Putamen (tissue), 1 donor: ENCODE measurements around the gene TMEM174.
"Not testable (repeated sequence)": the region's sequence is repeated elsewhere in the genome, so short reads cannot be mapped to it uniquely, and the experiment has no call there.

Experiments
- DNase-seq: peaks from one replicate; pipeline ENCODE4 v3.0.0-alpha.2; 2016; ENCODE audit warnings: low spot score

The TMEM174 gene

GRCh38 chr5:73196201-73196600 is 23.2 kb downstream of the TMEM174 start:
- no peak for DNase-seq

- no peak for DNase-seq
These were observed 24.8 kb downstream of the TMEM174 start for GRCh38 chr5:73197637-73198257.

GRCh38 chr5:73198833-73199592 is 26.0 kb downstream of the TMEM174 start:
- DNase-seq, result no peak

DNA sequence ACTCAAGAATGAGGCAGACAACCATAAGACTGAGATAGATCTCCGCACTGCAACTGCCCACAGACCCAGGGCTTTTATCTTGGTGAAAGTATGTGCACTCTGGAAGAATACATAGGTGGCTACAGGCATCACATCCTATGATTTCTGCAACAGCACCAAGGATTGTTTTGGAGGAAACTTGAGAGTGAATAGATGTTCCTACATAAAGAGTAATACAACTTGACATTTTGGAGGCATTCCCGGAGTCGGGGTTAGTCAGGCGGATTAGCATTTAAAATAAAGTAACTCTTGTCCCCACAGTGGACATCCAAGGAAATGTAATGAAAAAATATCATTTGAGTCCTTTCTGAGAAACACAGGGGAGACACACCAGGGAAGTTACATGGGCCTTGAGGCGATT is 26.7 kb downstream of the TMEM174 start:
- DNase-seq, result no peak

GRCh38 chr5:73201547-73202513 is 28.8 kb downstream of the TMEM174 start:
- DNase-seq, result peak; percentile 48

- no peak for DNase-seq
These were observed 31.3 kb downstream of the TMEM174 start for GRCh38 chr5:73204332-73204731.

DNA sequence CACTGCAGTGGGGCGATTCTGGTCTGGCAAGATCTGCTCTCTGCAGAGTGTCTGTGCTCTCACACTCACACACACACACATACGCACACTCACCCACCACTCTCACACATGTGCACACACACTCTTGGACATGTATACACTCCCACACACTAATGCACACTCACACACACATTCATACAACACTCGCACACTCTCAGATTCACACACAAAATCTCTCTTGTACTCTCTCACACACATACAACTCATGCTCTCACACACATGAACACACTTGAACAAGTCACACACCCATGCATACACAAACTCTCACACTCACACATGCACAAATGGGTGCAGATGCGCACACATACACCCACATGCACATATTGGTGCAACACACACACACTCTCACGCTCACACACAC is 31.7 kb downstream of the TMEM174 start:
- DNase-seq, result no peak

DNA sequence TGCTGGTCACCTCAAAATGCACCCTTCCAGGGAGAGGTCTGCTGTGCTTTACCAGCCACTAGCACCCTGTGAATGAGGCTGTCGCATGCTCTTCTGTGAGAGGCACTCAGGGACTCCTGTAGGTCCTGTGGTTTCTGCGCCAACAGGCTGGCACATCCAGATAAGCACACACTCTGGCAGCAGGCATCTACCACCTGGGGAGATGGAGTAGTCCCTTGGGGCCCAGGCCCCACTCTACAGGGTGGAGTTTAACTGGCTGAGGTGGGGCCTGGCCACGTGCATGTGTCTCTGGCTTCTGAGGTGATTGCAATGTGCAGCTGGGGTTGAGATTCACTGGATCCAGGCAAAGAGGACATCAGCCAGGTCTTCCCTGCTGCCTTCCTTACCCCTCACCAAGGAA is 32.3 kb downstream of the TMEM174 start:
- DNase-seq, result no peak

DNA sequence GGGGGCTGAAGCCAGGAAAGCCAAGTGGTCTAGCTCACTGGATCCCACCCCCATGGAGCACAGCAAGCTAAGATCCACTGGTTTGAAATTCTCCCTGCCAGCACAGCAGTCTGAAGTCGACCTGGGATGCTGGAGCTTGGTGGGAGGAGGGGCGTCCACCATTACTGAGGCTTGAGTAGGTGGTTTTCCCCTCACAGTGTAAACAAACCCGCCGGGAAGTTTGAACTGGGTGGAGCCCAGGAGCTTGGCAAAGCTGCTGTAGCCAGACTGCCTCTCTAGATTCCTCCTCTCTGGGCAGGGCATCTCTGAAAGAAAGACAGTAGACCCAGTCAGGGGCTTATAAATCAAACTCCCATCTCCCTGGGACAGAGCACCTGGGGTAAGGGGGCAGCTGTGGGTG is 34.2 kb downstream of the TMEM174 start:
- not testable (repeated sequence) for DNase-seq

GRCh38 chr5:73209075-73209474 is 36.1 kb downstream of the TMEM174 start:
- not testable (repeated sequence) for DNase-seq

- not testable (repeated sequence) for DNase-seq
These were observed 39.7 kb downstream of the TMEM174 start for GRCh38 chr5:73212693-73213092.

DNA sequence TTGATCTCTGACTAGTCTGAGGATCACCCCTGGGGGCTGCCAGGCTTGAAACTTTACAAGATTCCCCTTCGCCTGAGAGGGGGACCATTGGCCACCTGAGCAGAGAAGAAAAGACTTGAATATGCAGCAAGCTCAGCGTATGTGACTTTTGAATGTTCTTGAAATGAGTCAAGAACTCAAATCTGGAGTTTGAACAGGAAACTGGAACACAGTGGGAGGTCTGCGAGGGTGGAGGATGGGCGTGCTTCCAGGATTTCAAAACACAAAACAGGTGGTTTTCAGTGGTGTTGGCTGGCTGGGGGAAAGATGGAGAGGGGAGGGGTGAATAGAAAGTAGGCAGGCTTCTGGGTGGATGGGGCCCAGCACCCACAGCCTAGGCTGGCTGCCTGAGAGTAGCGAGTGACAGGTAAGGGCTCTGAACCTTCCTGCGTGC is 40.6 kb downstream of the TMEM174 start:
- no peak for DNase-seq

DNA sequence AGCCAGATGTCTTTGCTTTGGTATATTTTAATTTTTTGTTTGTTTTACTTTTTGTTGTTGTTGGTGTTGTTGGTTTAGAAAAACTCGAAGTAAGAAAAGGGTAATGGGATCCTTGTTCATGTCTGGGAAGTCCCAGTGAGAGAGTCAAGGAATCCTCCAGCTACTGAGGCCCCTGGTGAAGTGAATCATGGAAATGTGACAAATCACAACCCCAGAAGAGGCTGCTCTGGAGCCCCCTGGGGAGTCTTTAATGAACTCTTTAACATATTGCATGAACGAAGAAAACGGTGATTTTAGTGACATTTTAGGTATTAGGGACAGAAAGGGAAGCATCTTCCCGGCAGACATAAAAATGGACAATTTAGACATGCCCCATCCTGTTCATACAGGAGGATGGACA is 41.3 kb downstream of the TMEM174 start:
- DNase-seq, result no peak

DNA sequence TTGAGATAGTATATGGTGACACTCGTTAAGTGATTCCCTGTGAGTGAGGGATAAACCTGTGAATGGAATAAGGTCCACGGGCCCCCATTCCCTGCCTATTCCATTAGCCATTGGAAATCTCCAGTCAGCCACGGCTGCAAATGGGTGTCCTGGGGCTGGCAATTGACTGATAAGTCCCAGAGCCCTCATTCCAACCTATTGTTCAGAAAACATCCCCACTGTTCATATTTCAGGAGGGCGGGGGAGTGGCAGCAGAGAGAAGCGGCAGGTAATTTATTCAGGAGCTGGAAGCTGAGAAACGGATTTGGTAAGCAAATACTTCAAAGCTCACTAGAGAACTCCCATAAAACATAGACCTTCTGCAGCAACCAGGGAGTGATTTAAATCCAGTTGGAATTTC is 42.0 kb downstream of the TMEM174 start:
- DNase-seq, result no peak

- no peak for DNase-seq
These were observed 42.5 kb downstream of the TMEM174 start for GRCh38 chr5:73215531-73215890.

DNA sequence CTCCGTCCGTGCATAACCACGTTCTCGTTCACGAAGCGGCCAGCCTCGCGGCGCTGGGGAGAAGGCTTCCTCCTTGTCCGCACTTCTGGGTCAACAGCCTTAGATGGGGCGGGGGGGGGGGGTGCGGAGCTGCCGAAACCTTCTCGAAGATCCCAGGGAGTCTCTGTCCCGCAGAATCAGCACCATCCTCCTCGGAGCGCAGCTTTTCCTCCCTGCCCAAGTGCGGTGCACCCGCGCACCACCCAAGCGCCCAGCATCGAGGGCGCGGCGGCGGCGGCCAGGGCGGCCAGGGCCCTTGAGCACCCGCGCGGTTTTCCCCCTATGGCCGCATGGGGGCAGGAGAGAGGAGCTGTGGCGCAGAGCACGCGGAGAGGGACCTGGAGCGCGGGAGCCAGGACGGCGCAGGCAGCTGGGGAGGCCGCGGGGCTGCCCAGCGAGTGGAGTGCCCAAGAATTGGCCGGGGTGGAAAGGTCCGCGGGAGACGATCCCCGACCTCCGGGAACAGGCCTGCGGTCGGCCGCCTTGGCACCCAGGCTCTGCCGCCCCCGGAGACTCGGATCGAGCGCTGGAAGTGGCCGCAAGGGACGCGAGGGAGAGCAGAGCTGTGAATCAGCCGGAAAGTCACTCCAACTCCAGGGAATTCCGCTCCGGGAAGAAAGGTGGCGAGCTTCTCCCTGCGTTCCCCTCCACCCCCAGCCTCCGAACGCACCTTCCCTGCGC is 43.1 kb downstream of the TMEM174 start:
- peak; percentile 31 for DNase-seq

GRCh38 chr5:73218552-73219171 is 45.7 kb downstream of the TMEM174 start:
- DNase-seq, result no peak

DNA sequence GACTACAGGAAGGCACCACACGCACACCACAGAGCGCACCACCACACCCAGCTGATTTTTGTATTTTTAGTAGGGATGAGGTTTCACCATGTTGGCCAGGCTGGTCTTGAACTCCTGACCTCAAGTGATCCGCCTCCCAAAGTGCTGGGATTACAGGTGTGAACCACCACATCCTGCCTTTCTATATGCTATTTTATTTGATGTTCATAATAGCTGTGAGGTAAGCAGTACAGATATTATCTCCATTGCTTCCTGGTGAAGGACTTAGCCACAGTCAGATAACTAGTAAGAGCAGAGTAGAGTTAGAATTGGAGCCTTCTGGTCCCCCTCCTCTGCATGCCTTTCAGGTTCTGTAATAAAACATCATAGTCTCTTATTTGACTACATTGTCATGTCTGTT is 46.3 kb downstream of the TMEM174 start:
- not testable (repeated sequence) for DNase-seq

GRCh38 chr5:73221161-73221560 is 48.2 kb downstream of the TMEM174 start:
- DNase-seq, result no peak

DNA sequence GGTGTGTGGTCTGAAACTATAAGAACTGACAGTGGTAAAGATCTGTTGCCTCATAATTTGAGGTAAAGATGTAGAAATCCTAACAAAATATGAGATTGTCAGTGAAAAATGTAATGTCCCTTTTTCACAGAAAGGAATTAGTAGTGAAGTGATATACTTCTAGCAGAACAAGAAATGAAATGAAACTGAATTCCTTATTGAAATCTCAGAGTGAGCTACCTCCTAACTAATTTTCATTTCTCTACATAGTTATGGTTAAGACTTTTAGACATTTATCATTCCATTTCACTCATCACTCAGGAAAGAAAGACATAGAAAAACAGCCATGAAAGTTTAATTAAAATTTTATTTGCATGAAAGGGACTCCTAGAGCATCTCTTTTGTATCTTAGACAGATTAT is 48.7 kb downstream of the TMEM174 start:
- DNase-seq, result no peak

- DNase-seq, result no peak
These were observed 49.2 kb downstream of the TMEM174 start for GRCh38 chr5:73222173-73222572.
